AML-193 (cell line): ENCODE data around the gene PRR19.

Experiments
- DNase-seq, 2 experiments: peaks; one replicate each; lab custom pipeline; 2025; lab: John Stamatoyannopoulos, UW

Gene PRR19

GRCh38 chr19:42295831-42296525 is 6.0 kb upstream of the PRR19 start:
- DNase-seq, result peak; percentile 13 to 46

GRCh38 chr19:42297039-42297438 is 4.9 kb upstream of the PRR19 start:
- no peak for DNase-seq

GRCh38 chr19:42303101-42303464 is 1.2 kb downstream of the PRR19 start:
- no peak for DNase-seq

GRCh38 chr19:42303876-42304275 is 1.9 kb downstream of the PRR19 start:
- no peak for DNase-seq

- DNase-seq, result no peak
Measured at GRCh38 chr19:42306646-42307045, 4.7 kb downstream of the PRR19 start.

GRCh38 chr19:42309686-42310085 is 7.8 kb downstream of the PRR19 start:
- DNase-seq, result no peak

GRCh38 chr19:42311657-42312056 is 9.7 kb downstream of the PRR19 start:
- DNase-seq, result peak in 1 of 2 experiments; percentile 7

GRCh38 chr19:42312370-42312769 is 10.4 kb downstream of the PRR19 start:
- DNase-seq, result no peak

GRCh38 chr19:42313096-42313839 is 11.3 kb downstream of the PRR19 start, which contains the start of gene TMEM145:
Gene TMEM145 (plus strand): TSS chr19:42313309. CDS start chr19:42313377, 68 bp downstream.
- DNase-seq, result peak in 1 of 2 experiments; percentile 8

GRCh38 chr19:42313840-42314755 is 12.2 kb downstream of the PRR19 start:
- DNase-seq, result no peak

GRCh38 chr19:42315024-42315423 is 13.1 kb downstream of the PRR19 start:
- DNase-seq, result no peak

- DNase-seq, result no peak
Measured at GRCh38 chr19:42316223-42317211, 14.6 kb downstream of the PRR19 start.

- no peak for DNase-seq
Measured at GRCh38 chr19:42317535-42317934, 15.6 kb downstream of the PRR19 start.

GRCh38 chr19:42322305-42322704 is 20.4 kb downstream of the PRR19 start:
- no peak for DNase-seq

- DNase-seq, result no peak
Measured at GRCh38 chr19:42323473-42323851, 21.5 kb downstream of the PRR19 start.

GRCh38 chr19:42323852-42324654 is 22.1 kb downstream of the PRR19 start:
- no peak for DNase-seq

GRCh38 chr19:42324655-42325307 is 22.8 kb downstream of the PRR19 start:
- no peak for DNase-seq

GRCh38 chr19:42325308-42325895 is 23.5 kb downstream of the PRR19 start, which contains the start of gene MEGF8:
Gene MEGF8 (plus strand): TSS chr19:42325635. CDS start chr19:42326244, 609 bp downstream.
- peak; percentile 98 to 99 for DNase-seq
